C4-2B (cell line): ENCODE results near the gene NELFCD.

Experiments used
- H3K27ac ChIP-seq: fragments of 450-650 bp; 2 replicates; pipeline ENCODE4 v1.5.1; 2017
- CTCF ChIP-seq: fragments of 450-650 bp; conservative IDR thresholded peaks from 2 replicates; pipeline ENCODE4 v1.5.1; 2017; ENCODE audit warnings: mild to moderate bottlenecking
- ZFX ChIP-seq: fragments of 450-650 bp; IDR thresholded peaks from 2 replicates; pipeline ENCODE4 v1.6.1; 2017

Gene NELFCD

GRCh38 chr20:59003836-59004492 lies 22.9 kb downstream of the NELFCD start:
- TF ChIP-seq CTCF (no peak), ZFX (no peak)
- no peak overlapping the region for H3K27ac ChIP-seq

- TF ChIP-seq CTCF: no peak
- no peak overlapping the region for H3K27ac ChIP-seq
Measured at GRCh38 chr20:59004493-59004762, 23.4 kb downstream of the NELFCD start.

- TF ChIP-seq ZFX: no peak
- no peak for TF ChIP-seq CTCF
- H3K27ac ChIP-seq: no peak overlapping the region
Measured at GRCh38 chr20:59004763-59005522, 23.9 kb downstream of the NELFCD start.

- H3K27ac ChIP-seq: peak overlapping the region; percentile 84; the same call in 1 of the 2 replicates
- TF ChIP-seq CTCF (no peak), ZFX (no peak)
Measured at GRCh38 chr20:59005523-59006166, 24.6 kb downstream of the NELFCD start.

- TF ChIP-seq ZFX (no peak), CTCF (no peak)
- H3K27ac ChIP-seq: peak overlapping the region; percentile 84
Measured at GRCh38 chr20:59006167-59006863, 25.3 kb downstream of the NELFCD start.

GRCh38 chr20:59006864-59007664 lies 26.0 kb downstream of the NELFCD start, which contains the start of gene CTSZ:
TSS of gene CTSZ (minus strand) at chr20:59007254. CDS start at chr20:59007128, 126 bp downstream.
- peak within 1 kb of the TSS; percentile 84 for H3K27ac ChIP-seq

More at GRCh38 chr20:59006864-59007664, 26.0 kb downstream of the NELFCD start, which contains the start of gene CTSZ:
- TF ChIP-seq ZFX (peak; percentile 90; the same call in 1 of the 2 replicates), CTCF (no peak)
